Neural crest cell (in vitro differentiated cells): ENCODE measurements around the gene FILIP1. TPM values are rescaled to one million over a fixed set of nuclear protein-coding genes. Genes with fewer than 3 reads are reported as not detected.

Experiments used
- DNase-seq: peaks from one replicate; pipeline ENCODE4 v3.0.0; 2021; ENCODE audit warnings: low read depth, mixed read lengths, low spot score
- H3K27ac Mint-ChIP-seq: one replicate; pipeline ENCODE4 v1.8.0; 2021; ENCODE audit warnings: mild to moderate bottlenecking, mixed read lengths; ENCODE audit not compliant: unreplicated experiment
- H3K27me3 Mint-ChIP-seq: 2 replicates; pipeline ENCODE4 v1.8.0; 2021; ENCODE audit warnings: low read depth, mild to moderate bottlenecking, mixed read lengths
- H3K36me3 Mint-ChIP-seq: 2 replicates; pipeline ENCODE4 v1.8.0; 2021; ENCODE audit warnings: low read depth, mild to moderate bottlenecking, mixed read lengths
- H3K4me1 Mint-ChIP-seq: 2 replicates; pipeline ENCODE4 v1.8.0; 2021; ENCODE audit warnings: mixed read lengths
- H3K4me3 Mint-ChIP-seq: one replicate; pipeline ENCODE4 v1.8.0; 2021; ENCODE audit warnings: mild to moderate bottlenecking, mixed read lengths
- H3K9me3 Mint-ChIP-seq: 2 replicates; pipeline ENCODE4 v1.8.0; 2021; ENCODE audit warnings: mixed read lengths
- total RNA-seq: library from RNA; stranded (reverse); gene quantifications from 2 replicates; pipeline ENCODE4 v1.2.1, GENCODE V29; 2021
- TF ChIP-seq, protein P1 (sequence below): fragments of 200-600 bp; sonication (generic); conservative IDR thresholded peaks from 2 replicates; pipeline ENCODE4 v1.5.0; 2021; ENCODE audit warnings: antibody characterized with exemption, mild to moderate bottlenecking

The FILIP1 gene
- total RNA-seq, 1 donor from 2014 or later = 0.79 TPM

DNA sequence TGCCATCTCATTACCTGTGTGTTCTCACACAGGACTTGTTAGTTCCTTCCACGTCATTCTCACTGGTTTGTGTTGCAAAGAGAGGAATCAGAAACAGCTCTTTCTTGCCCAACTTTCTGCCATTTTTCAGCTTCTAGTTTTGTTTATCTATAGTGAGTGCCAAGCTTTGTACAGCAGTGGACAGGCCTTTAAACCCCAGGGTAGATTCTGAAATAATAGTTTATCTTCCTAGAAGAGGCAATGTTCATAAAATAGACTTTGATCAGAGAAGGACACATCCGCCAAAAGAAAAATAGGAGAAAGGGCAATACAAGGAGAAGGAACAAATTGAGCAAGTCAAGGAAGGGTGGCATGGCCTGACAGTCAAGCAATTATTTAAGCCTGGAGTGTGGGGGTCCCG, 191.3 kb downstream of the FILIP1 start:
- TF ChIP-seq, protein P1, sequence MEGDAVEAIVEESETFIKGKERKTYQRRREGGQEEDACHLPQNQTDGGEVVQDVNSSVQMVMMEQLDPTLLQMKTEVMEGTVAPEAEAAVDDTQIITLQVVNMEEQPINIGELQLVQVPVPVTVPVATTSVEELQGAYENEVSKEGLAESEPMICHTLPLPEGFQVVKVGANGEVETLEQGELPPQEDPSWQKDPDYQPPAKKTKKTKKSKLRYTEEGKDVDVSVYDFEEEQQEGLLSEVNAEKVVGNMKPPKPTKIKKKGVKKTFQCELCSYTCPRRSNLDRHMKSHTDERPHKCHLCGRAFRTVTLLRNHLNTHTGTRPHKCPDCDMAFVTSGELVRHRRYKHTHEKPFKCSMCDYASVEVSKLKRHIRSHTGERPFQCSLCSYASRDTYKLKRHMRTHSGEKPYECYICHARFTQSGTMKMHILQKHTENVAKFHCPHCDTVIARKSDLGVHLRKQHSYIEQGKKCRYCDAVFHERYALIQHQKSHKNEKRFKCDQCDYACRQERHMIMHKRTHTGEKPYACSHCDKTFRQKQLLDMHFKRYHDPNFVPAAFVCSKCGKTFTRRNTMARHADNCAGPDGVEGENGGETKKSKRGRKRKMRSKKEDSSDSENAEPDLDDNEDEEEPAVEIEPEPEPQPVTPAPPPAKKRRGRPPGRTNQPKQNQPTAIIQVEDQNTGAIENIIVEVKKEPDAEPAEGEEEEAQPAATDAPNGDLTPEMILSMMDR = no peak
- Mint-ChIP-seq H3K36me3 (no peaks in the 10 kb centered on the region), H3K9me3 (no peaks in the 10 kb centered on the region), H3K27me3 (no peaks in the 10 kb centered on the region), H3K27ac (no peak overlapping the region), H3K4me1 (no peaks in the 10 kb centered on the region), H3K4me3 (no peak overlapping the region)
- DNase-seq = no peak

DNA sequence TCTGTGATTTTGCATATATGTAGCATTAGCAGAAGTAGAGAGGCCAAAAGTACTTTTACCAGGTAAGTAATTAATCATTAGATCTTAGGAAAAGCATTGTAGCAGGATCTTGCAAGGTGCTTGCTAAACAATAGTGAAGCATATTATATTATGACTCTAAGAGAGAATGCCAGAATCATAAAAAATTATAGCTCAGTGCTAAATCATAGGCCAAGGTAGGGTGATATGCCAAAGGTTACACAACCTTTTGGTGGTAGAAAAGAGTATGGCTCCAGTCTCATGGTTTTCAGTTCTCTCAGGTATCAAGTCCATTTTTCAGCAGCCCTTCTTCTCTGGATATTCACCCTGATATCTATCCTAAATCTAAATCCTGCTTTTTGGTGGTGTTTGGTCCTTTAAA, 192.1 kb downstream of the FILIP1 start:
- DNase-seq = no peak
- Mint-ChIP-seq H3K4me1 (no peaks in the 10 kb centered on the region), H3K4me3 (no peak overlapping the region), H3K9me3 (no peaks in the 10 kb centered on the region), H3K27me3 (no peaks in the 10 kb centered on the region), H3K27ac (no peak overlapping the region), H3K36me3 (no peaks in the 10 kb centered on the region)
- TF ChIP-seq, protein P1 = no peak

DNA sequence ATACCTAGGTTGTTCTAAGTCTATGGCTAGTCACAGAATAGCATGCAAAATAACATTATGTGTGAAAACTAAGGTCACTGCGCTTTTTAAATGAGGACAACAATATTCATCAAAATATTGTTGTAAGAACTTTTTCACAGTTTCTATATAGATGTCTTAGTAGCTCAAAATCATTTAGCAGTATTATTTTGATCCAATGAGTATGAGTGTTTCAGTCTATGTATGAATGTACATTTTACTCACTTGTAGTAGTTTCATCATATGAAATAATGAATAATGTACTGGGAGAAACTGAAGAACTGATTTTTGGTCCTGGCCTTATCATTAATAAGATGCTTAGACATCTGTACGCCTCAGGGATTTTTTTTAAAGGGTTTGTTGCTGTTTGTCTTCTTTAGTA, 192.5 kb downstream of the FILIP1 start:
- TF ChIP-seq, protein P1 = no peak
- no peaks in the 10 kb centered on the region for H3K4me1 Mint-ChIP-seq
- no peak overlapping the region for H3K27ac Mint-ChIP-seq
- no peak overlapping the region for H3K4me3 Mint-ChIP-seq
- H3K9me3 Mint-ChIP-seq = no peaks in the 10 kb centered on the region
- DNase-seq = no peak
- no peaks in the 10 kb centered on the region for H3K27me3 Mint-ChIP-seq
- H3K36me3 Mint-ChIP-seq = no peaks in the 10 kb centered on the region

DNA sequence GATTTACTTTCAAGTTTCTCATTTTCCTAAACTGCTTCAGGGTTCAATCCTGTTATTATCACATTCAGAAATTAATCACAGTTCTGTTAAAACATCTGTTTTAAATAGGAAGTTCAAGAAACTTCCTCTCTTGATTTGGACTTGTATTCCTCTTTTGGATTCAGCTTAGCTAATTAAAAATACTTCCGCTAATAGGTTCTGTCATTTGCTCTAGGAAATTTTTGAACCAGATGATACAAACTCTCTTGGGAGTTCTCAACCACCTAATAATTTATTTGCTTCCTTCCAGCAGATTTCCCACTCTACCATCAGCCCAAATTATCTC, 193.1 kb downstream of the FILIP1 start:
- Mint-ChIP-seq H3K4me1 (no peaks in the 10 kb centered on the region), H3K4me3 (no peak overlapping the region), H3K27ac (no peak overlapping the region), H3K36me3 (no peaks in the 10 kb centered on the region), H3K27me3 (no peaks in the 10 kb centered on the region), H3K9me3 (no peaks in the 10 kb centered on the region)
- no peak for DNase-seq
- TF ChIP-seq, protein P1 = no peak

DNA sequence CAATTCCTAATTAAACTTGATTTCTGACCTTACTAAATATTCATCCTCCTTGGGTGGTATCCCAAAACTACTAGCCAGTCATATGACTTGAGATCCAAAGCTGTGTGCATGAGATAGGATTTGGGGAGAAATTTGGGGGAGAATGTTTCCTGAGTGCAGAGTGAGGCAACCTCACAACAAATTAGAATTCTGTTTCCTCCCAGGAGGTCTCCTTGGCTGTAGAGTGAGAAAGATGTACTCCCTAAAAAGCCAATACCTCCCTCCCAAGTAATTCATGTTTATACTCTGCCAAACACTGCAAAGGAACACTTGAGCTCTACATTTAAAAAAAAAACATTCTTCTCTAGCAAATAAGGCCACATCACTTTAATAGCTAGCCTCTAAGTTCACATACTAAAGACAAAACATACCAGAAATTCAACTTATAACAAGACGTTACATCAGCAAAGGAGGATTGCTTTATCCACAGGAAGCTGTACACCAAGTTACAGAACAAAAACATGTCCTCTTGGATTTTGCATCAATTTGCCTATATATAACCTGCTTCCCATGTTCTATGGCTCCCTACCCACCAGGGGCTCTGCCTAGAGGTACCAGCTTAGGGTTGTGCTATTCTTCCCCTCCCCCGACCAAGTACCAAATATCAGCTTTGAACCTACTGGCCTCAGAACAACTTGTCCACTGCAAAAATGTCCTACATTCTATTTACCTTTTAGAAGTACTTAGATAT, 193.6 kb downstream of the FILIP1 start:
- Mint-ChIP-seq H3K27ac (no peak overlapping the region), H3K27me3 (no peaks in the 10 kb centered on the region), H3K9me3 (no peaks in the 10 kb centered on the region), H3K4me1 (no peaks in the 10 kb centered on the region), H3K36me3 (no peaks in the 10 kb centered on the region), H3K4me3 (no peak overlapping the region)
- TF ChIP-seq, protein P1 = no peak
- no peak for DNase-seq
